CD4-positive, alpha-beta T cell (primary cell): ENCODE measurements around the gene GCG. TPM values are rescaled to one million over a fixed set of nuclear protein-coding genes. Genes with fewer than 3 reads are reported as not detected.

Experiments used
- ATAC-seq: fragments of 200-7000 bp; cut with Tn5 transposase; one replicate; pipeline ENCODE4 v1.10.0; 2022; ENCODE audit warnings: mild to moderate bottlenecking; ENCODE audit not compliant: poor library complexity
- CTCF ChIA-PET: fragments of 350-600 bp; sonication (Branson Sonifier 250); formaldehyde crosslinking; loops from one replicate; lab custom pipeline; 2021; ENCODE audit warnings: antibody characterized with exemption, inconsistent platforms; lab: Charles Lee
- POLR2A ChIA-PET: fragments of 350-600 bp; sonication (Branson Sonifier 250); formaldehyde crosslinking; loops from one replicate; lab custom pipeline; 2021; ENCODE audit warnings: antibody characterized with exemption, inconsistent platforms; lab: Charles Lee
- DNase-seq, 14 experiments: peaks; one replicate each; pipeline ENCODE4 v3.0.0-alpha.2; 2013 to 2020; ENCODE audit warnings: mixed read lengths in 2 of 14
- H3K27ac ChIP-seq, 2 donors: one replicate each; pipeline versions ENCODE4 v1.5.1 to v1.7.0; 2013; ENCODE audit warnings: low read length in 2 of 2, low read depth in 1 of 2, mild to moderate bottlenecking in 1 of 2
- H3K27me3 ChIP-seq, 2 experiments: 1 replicate in 1 of 2; 2 replicates in 1 of 2; pipeline versions ENCODE4 v1.6.1 to v1.7.0; 2013; ENCODE audit warnings: low read length in 2 of 2, control low read depth in 1 of 2, mild to moderate bottlenecking in 1 of 2, moderate library complexity in 1 of 2; ENCODE audit not compliant: insufficient read depth in 2 of 2, control insufficient read depth in 1 of 2
- H3K36me3 ChIP-seq: one replicate; pipeline ENCODE4 v1.6.1; 2013; ENCODE audit warnings: low read length, control low read depth; ENCODE audit not compliant: insufficient read depth
- H3K4me1 ChIP-seq: one replicate; pipeline ENCODE4 v1.6.1; 2013; ENCODE audit warnings: low read length, control low read depth; ENCODE audit not compliant: insufficient read depth
- H3K4me3 ChIP-seq: one replicate; pipeline ENCODE4 v1.5.1; 2013; ENCODE audit warnings: mild to moderate bottlenecking, low read length, moderate library complexity
- H3K9me3 ChIP-seq, 2 experiments: 1 replicate in 1 of 2; 2 replicates in 1 of 2; pipeline versions ENCODE4 v1.6.1 to v1.7.0; 2013; ENCODE audit warnings: low read length in 2 of 2, mild to moderate bottlenecking in 2 of 2, control low read depth in 1 of 2, moderate library complexity in 1 of 2; ENCODE audit not compliant: control insufficient read depth in 1 of 2, insufficient read depth in 1 of 2
- H3K27ac Mint-ChIP-seq: one replicate; pipeline ENCODE4 v1.8.0; 2020; ENCODE audit warnings: mixed read lengths
- H3K27me3 Mint-ChIP-seq: one replicate; pipeline ENCODE4 v1.8.0; 2021; ENCODE audit warnings: mixed read lengths
- H3K36me3 Mint-ChIP-seq: one replicate; pipeline ENCODE4 v1.8.0; 2021; ENCODE audit warnings: low read depth, mixed read lengths
- H3K4me1 Mint-ChIP-seq: one replicate; pipeline ENCODE4 v1.8.0; 2021; ENCODE audit warnings: low read depth, mixed read lengths
- H3K4me3 Mint-ChIP-seq: one replicate; pipeline ENCODE4 v1.8.0; 2020; ENCODE audit warnings: mild to moderate bottlenecking, mixed read lengths
- H3K9me3 Mint-ChIP-seq: one replicate; pipeline ENCODE4 v1.8.0; 2020; ENCODE audit warnings: mixed read lengths
- CTCF ChIP-seq: fragments of 200-600 bp; IDR thresholded peaks from one replicate; pipeline ENCODE4 v1.8.0; 2022; ENCODE audit warnings: antibody characterized with exemption, mild to moderate bottlenecking
- intact Hi-C, 2 experiments: fragments of 100-400 bp; cut with DNase I in 1 of 2; cut with micrococcal nuclease in 1 of 2; formaldehyde crosslinking; loops; one replicate each; pipeline versions ENCODE4 v1.15.1 to v1.9.0; 2023 to 2025; cut with DNase I, micrococcal nuclease
- total RNA-seq, 174 experiments: library from RNA in 2 of 174; stranded (reverse) in 2 of 174; gene quantifications; one replicate each; pipeline ENCODE4 v1.2.3 and lab custom pipeline; 2021 to 2026

Gene GCG
- total RNA-seq, 2 experiments from 2014 or later = not detected

DNA sequence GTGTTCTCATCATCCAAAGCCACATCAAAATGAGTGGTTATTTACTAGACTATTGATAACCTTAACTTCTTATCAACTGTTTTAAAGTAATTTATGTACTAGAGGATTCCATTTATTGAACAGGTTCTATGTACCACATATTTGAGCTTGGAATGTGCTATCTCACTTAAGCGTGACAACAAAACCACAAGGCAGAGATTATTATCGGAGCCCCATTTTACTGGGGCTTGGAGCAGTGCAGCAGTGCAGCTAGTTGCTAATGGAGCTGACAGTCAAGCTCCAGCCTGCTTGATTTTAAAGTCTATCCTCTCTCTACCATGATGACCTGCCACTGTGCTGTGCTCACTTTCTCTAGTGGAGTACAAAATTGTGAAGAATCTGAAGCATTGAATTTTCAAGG lies 24.6 kb downstream of the GCG start:
- no peaks in the 10 kb centered on the region for H3K4me1 ChIP-seq
- no peaks in the 10 kb centered on the region for H3K9me3 ChIP-seq
- H3K27ac ChIP-seq = no peak overlapping the region
- DNase-seq = no peak
- H3K4me3 ChIP-seq = no peak overlapping the region
- ChIA-PET POLR2A (no interaction called here), CTCF (interaction anchor here (0.8 to 1.6 kb wide), 2 partner anchors 69 to 541 kb away, joined by 3 read pairs; no protein-coding TSS in a partner anchor)
- Mint-ChIP-seq H3K9me3 (no peaks in the 10 kb centered on the region), H3K27ac (no peak overlapping the region), H3K36me3 (no peaks in the 10 kb centered on the region), H3K4me3 (no peak overlapping the region), H3K4me1 (peaks cover 20% of the 10 kb centered on the region), H3K27me3 (no peaks in the 10 kb centered on the region)
- no peaks in the 10 kb centered on the region for H3K36me3 ChIP-seq
- peak; percentile 24 for ATAC-seq
- intact Hi-C loops = loop anchor here in 1 of 2 experiments (2.0 to 10.0 kb wide), 2 partner anchors 541 to 903 kb away; no protein-coding TSS in a partner anchor
- no peaks in the 10 kb centered on the region for H3K27me3 ChIP-seq
- TF ChIP-seq CTCF = no peak

- Mint-ChIP-seq H3K27me3 (no peaks in the 10 kb centered on the region), H3K4me3 (no peak overlapping the region), H3K27ac (no peak overlapping the region), H3K36me3 (no peaks in the 10 kb centered on the region), H3K9me3 (no peaks in the 10 kb centered on the region), H3K4me1 (peaks cover 20% of the 10 kb centered on the region)
- no peak for TF ChIP-seq CTCF
- Histone ChIP-seq H3K4me3 (no peak overlapping the region), H3K4me1 (no peaks in the 10 kb centered on the region), H3K27me3 (no peaks in the 10 kb centered on the region), H3K27ac (no peak overlapping the region), H3K36me3 (no peaks in the 10 kb centered on the region), H3K9me3 (no peaks in the 10 kb centered on the region)
- ChIA-PET CTCF (interaction anchor here (0.8 to 1.8 kb wide), 2 partner anchors 68 to 540 kb away, joined by 3 to 8 read pairs; no protein-coding TSS in a partner anchor), POLR2A (interaction anchor here (1.1 to 1.3 kb wide), 3 partner anchors 115 to 134 kb away, joined by 4 to 5 read pairs (median 5); no protein-coding TSS in a partner anchor)
- ATAC-seq (no peak), DNase-seq (no peak)
- intact Hi-C loops = loop anchor here in 1 of 2 experiments (2.0 to 10.0 kb wide), 2 partner anchors 540 to 902 kb away; no protein-coding TSS in a partner anchor
Observed at GRCh38 chr2:162126527-162126926, 25.5 kb downstream of the GCG start.

- Mint-ChIP-seq H3K4me1 (peaks cover 20% of the 10 kb centered on the region), H3K27ac (no peak overlapping the region), H3K4me3 (no peak overlapping the region), H3K36me3 (no peaks in the 10 kb centered on the region), H3K9me3 (no peaks in the 10 kb centered on the region), H3K27me3 (no peaks in the 10 kb centered on the region)
- no peaks in the 10 kb centered on the region for H3K4me1 ChIP-seq
- H3K36me3 ChIP-seq = no peaks in the 10 kb centered on the region
- H3K4me3 ChIP-seq = no peak overlapping the region
- H3K27me3 ChIP-seq = no peaks in the 10 kb centered on the region
- TF ChIP-seq CTCF = no peak
- CTCF ChIA-PET = interaction anchor here (1.8 kb wide), 1 partner anchor 540 kb away, joined by 8 read pairs; no protein-coding TSS in a partner anchor
- POLR2A ChIA-PET = interaction anchor here (1.1 to 1.3 kb wide), 3 partner anchors 115 to 133 kb away, joined by 4 to 5 read pairs (median 5); no protein-coding TSS in a partner anchor
- no peak overlapping the region for H3K27ac ChIP-seq
- no peak for ATAC-seq
- DNase-seq = peak in 1 of 14 experiments; percentile 17
- intact Hi-C loops = loop anchor here in 1 of 2 experiments (2.0 to 10.0 kb wide), 2 partner anchors 539 to 901 kb away; no protein-coding TSS in a partner anchor
- H3K9me3 ChIP-seq = no peaks in the 10 kb centered on the region
Observed at GRCh38 chr2:162126111-162126519, 25.9 kb downstream of the GCG start.
